ENCODE measurements around the gene FOXF1.

Gene FOXF1

GRCh38 chr16:86536621-86537020 is 26.3 kb downstream of the FOXF1 start:
- DNase-seq, result no peak

- no peak for DNase-seq
Measured at GRCh38 chr16:86537486-86537885, 27.2 kb downstream of the FOXF1 start.

- no peak for DNase-seq
Measured at GRCh38 chr16:86538196-86538780, 28.0 kb downstream of the FOXF1 start.

GRCh38 chr16:86540894-86541293 is 30.6 kb downstream of the FOXF1 start:
- no peak for DNase-seq

GRCh38 chr16:86541560-86541959 is 31.2 kb downstream of the FOXF1 start:
- no peak for DNase-seq

GRCh38 chr16:86542756-86543750 is 32.7 kb downstream of the FOXF1 start:
- no peak for DNase-seq

- DNase-seq, result no peak
Measured at GRCh38 chr16:86545481-86545880, 35.2 kb downstream of the FOXF1 start.

GRCh38 chr16:86545954-86546637 is 35.8 kb downstream of the FOXF1 start:
- no peak for DNase-seq

- no peak for DNase-seq
Measured at GRCh38 chr16:86546638-86547013, 36.3 kb downstream of the FOXF1 start.

- DNase-seq, result no peak
Measured at GRCh38 chr16:86547286-86547685, 37.0 kb downstream of the FOXF1 start.

- no peak for DNase-seq
Measured at GRCh38 chr16:86549076-86549892, 39.0 kb downstream of the FOXF1 start.

GRCh38 chr16:86549893-86550190 is 39.5 kb downstream of the FOXF1 start:
- DNase-seq, result no peak

GRCh38 chr16:86550281-86550680 is 40.0 kb downstream of the FOXF1 start:
- no peak for DNase-seq

GRCh38 chr16:86553356-86553755 is 43.0 kb downstream of the FOXF1 start:
- DNase-seq, result no peak

- DNase-seq, result no peak
Measured at GRCh38 chr16:86554599-86554916, 44.2 kb downstream of the FOXF1 start.

GRCh38 chr16:86554917-86555703 is 44.8 kb downstream of the FOXF1 start, which contains the start of gene MTHFSD:
MTHFSD (minus strand) TSS chr16:86555235; CDS start chr16:86555184, 51 bp downstream.
- no peak for DNase-seq

GRCh38 chr16:86555704-86556075 is 45.4 kb downstream of the FOXF1 start:
- no peak for DNase-seq

GRCh38 chr16:86556576-86556975 is 46.2 kb downstream of the FOXF1 start:
- no peak for DNase-seq

- no peak for DNase-seq
Measured at GRCh38 chr16:86557587-86557986, 47.3 kb downstream of the FOXF1 start.

GRCh38 chr16:86558355-86559193 is 48.2 kb downstream of the FOXF1 start:
- DNase-seq, result no peak

- DNase-seq, result no peak
Measured at GRCh38 chr16:86559802-86560305, 49.5 kb downstream of the FOXF1 start.

All from SIG-M5 (cell line).